Measurements from ENCODE around the gene HEXIM1.
"Not testable (repeated sequence)": the region's sequence is repeated elsewhere in the genome, so short reads cannot be mapped to it uniquely, and the experiment has no call there.

HEXIM1 gene

DNA sequence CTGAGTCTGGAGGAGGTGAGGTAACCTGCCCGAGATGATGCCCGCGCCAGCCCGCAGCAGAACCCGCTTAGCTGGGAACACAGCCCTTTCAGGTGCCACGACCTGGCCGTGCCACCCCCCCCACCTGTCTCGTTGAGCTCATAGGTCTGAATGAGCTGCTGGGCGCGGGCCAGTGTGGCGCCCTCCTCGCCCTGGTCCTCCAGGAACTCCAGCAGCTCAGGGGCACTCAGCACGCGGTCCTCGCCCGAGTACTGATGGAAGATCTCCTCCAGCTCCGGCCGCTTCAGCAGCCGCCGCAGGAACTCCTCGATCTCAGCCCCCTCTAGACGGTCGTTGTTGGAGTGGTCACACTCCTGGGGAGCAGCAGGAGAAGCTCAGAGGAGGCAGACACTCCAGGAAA, 29.6 kb upstream of the HEXIM1 start:
- no peak for DNase-seq (ENCODE audit: low read depth)
- no peak overlapping the region for H3K4me3 ChIP-seq (ENCODE audit: low read depth, low read length)
- TF ChIP-seq, protein P1, sequence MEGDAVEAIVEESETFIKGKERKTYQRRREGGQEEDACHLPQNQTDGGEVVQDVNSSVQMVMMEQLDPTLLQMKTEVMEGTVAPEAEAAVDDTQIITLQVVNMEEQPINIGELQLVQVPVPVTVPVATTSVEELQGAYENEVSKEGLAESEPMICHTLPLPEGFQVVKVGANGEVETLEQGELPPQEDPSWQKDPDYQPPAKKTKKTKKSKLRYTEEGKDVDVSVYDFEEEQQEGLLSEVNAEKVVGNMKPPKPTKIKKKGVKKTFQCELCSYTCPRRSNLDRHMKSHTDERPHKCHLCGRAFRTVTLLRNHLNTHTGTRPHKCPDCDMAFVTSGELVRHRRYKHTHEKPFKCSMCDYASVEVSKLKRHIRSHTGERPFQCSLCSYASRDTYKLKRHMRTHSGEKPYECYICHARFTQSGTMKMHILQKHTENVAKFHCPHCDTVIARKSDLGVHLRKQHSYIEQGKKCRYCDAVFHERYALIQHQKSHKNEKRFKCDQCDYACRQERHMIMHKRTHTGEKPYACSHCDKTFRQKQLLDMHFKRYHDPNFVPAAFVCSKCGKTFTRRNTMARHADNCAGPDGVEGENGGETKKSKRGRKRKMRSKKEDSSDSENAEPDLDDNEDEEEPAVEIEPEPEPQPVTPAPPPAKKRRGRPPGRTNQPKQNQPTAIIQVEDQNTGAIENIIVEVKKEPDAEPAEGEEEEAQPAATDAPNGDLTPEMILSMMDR (IDR thresholded peaks at IDR 0.05; ENCODE audit: low read depth, low read length, missing control alignments) = no peak
- in situ Hi-C loops (cut with HindIII; ENCODE audit: low sequenced_read_pairs) = no loop called here

DNA sequence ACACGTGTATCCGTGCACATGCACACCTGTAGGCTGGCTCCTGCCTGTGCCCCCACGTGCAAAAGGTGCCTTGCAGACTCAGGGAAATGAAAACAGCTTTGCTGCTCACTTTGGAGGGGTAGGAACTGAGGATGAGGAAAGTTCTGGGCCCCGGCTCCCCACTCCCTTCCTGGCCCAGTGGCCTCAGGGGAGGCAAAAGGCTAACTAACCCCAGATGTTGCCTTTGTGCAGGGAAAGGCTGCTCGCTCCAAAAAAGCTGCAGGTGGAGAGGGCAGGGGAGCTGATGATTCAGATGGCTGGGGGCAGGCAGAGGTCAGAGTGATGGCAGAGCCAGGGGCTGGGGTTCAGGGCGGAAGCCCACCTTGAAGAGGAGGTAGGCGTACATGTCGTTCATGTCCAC, 28.3 kb upstream of the HEXIM1 start:
- no peak overlapping the region for H3K4me3 ChIP-seq (ENCODE audit: low read depth, low read length)
- in situ Hi-C loops (cut with HindIII; ENCODE audit: low sequenced_read_pairs) = no loop called here
- DNase-seq (ENCODE audit: low read depth) = no peak
- TF ChIP-seq, protein P1 (IDR thresholded peaks at IDR 0.05; ENCODE audit: low read depth, low read length, missing control alignments) = no peak

DNA sequence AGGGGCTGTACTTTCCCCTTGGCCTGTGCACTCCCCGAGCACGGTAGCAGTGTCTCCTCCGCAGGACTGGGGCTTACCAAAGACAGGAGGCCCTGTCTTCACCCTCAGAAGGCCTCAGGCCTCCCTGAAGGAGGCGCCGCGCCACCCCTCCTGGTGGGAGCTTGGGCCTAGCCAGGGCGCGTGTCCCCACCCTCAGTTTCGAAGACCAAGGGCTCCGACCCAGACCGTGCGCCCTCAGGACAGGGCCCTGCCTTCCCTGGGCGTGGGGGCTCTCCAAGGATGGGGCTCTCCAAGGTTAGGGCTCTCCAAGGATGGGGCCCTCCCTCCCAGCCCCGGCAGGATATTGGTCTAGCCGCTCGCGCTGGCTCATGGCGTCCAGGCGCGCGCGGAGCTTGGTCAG, 27.7 kb upstream of the HEXIM1 start:
- no peak for DNase-seq (ENCODE audit: low read depth)
- TF ChIP-seq, protein P1 (IDR thresholded peaks at IDR 0.05; ENCODE audit: low read depth, low read length, missing control alignments) = no peak
- H3K4me3 ChIP-seq (ENCODE audit: low read depth, low read length) = no peak overlapping the region
- in situ Hi-C loops (cut with HindIII; ENCODE audit: low sequenced_read_pairs) = no loop called here

DNA sequence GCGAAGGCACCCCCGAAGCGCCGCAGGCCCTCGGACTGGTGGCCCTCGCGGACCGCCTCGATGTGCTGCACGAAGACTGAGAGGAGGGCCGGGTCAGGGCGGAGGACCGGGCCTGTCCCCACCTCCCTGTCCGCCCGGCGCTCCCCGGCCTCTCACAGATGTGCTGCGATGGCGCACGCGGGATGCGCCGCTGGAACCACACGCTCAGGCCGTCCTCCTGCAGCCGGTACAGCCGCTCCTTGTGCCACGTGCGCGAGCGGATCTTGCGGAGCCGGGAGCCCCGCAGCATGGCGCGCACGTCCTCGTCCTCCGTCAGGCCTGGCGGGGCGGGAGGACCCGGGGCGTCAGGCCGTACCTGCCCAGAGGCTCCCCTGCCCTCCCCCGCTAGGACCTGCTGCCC, 27.2 kb upstream of the HEXIM1 start:
- DNase-seq (ENCODE audit: low read depth) = no peak
- in situ Hi-C loops (cut with HindIII; ENCODE audit: low sequenced_read_pairs) = no loop called here
- TF ChIP-seq, protein P1 (IDR thresholded peaks at IDR 0.05; ENCODE audit: low read depth, low read length, missing control alignments) = no peak
- H3K4me3 ChIP-seq (ENCODE audit: low read depth, low read length) = no peak overlapping the region

DNA sequence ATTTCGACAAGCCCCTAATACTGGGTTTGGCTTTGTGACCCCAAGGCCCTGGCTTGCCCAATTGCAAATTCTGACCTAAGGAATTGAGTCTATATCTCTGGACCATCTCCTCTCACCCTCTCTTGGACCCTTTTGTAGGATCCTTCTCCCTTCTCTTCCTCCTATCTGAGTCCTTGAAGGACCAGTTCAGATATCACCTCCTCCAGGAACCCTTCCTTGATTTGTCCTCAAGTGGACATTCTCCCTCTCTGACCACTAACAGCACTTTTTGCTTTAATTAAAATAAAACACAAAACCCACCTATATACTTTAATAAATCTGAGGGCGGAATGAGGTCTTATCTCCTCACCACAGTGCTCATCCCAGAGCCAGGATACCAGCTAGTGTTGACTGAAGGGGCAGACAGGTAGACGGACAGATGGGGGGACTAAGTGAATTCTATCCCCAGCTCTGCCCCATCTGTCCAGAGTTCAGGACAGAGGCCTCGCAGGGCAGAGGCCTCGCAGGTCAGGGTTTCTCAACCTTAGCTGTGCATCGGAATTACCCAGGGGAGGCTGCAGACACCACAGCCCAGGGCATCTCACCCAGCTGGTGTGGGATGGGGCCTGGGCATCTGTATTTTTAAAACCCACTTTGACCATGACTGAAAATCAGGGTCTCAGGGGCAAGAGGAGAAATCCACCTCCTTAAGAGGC, 25.1 kb upstream of the HEXIM1 start:
- in situ Hi-C loops (cut with HindIII; ENCODE audit: low sequenced_read_pairs) = no loop called here
- TF ChIP-seq, protein P1 (IDR thresholded peaks at IDR 0.05; ENCODE audit: low read depth, low read length, missing control alignments) = no peak
- H3K4me3 ChIP-seq (ENCODE audit: low read depth, low read length) = no peak overlapping the region
- no peak for DNase-seq (ENCODE audit: low read depth)

DNA sequence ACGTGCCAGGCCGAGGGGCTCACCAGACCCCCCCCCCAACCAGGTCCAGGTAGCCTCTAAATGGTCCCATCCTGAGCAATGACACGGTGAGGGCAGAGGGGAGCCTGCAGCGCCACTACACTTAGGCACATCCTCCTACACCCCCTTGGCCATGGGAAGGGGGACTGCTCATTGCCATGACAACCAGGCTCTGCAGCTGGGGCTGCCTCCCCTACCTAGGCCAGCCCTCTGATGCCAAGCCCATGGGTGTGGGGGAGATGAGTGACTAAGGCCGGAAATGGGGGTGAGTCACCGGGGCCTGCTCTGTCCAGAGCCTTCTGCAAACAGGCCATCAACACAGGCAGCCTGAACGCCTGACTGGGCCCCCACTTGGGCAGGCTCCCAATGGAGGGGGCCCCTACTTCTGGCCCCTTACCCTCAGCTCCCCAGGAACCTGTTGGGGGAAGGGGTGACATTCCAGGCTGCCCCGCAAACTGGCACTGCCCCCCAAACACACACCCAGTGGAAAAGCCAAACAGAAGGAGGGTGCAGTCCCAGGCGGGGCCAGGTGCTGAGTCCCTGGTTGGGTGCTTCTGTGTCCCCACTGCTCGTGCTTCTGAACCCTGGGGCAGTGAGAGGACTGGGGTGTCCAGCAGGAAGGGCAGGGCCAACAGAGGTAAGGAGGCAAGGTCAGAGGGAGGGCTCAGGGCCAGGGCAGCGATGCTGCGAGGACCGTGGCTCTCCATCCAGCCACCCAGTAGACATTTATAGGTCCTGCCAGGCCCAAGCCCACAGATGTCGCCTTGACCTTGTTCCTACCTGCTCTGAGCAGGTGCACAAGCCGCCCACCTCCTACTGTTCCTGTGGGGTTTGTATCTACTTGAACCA, 24.1 kb upstream of the HEXIM1 start:
- in situ Hi-C loops (cut with HindIII; ENCODE audit: low sequenced_read_pairs) = no loop called here
- peak; percentile 65 for DNase-seq (ENCODE audit: low read depth)
- no peak overlapping the region for H3K4me3 ChIP-seq (ENCODE audit: low read depth, low read length)
- TF ChIP-seq, protein P1 (IDR thresholded peaks at IDR 0.05; ENCODE audit: low read depth, low read length, missing control alignments) = no peak

DNA sequence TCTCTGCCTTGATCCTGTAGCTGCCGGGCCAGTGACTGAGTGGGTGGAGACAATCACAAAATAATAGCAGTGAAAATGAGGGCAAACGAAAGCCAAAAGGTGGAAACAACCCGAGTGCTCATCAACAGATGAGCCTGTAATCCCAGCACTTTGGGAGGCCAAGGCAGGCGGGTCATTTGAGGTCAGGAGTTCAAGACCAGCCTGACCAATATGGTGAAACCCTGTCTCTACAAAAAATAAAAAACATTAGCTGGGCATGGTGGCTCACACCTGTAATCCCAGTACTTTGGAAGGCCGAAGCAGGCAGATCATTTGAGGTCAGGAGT, 23.5 kb upstream of the HEXIM1 start:
- DNase-seq (ENCODE audit: low read depth); H3K4me3 ChIP-seq (ENCODE audit: low read depth, low read length); in situ Hi-C loops (cut with HindIII; ENCODE audit: low sequenced_read_pairs): not testable (repeated sequence)

Measured in astrocyte of the cerebellum (primary cell).